Loucy (cell line): ENCODE results near the gene SIK2.

Experiments used
- EZH2phosphoT487 ChIP-seq: fragments of 200-600 bp; IDR thresholded peaks from 2 replicates; pipeline ENCODE4 v1.6.1; 2018; ENCODE audit warnings: antibody characterized with exemption, mild to moderate bottlenecking, moderate library complexity, borderline replicate concordance
- TF ChIP-seq, protein P1 (sequence below): fragments of 200-600 bp; sonication (generic); conservative IDR thresholded peaks from 2 replicates; pipeline ENCODE4 v1.5.1; 2014; ENCODE audit warnings: mild to moderate bottlenecking, antibody characterized with exemption, low read length

DNA sequence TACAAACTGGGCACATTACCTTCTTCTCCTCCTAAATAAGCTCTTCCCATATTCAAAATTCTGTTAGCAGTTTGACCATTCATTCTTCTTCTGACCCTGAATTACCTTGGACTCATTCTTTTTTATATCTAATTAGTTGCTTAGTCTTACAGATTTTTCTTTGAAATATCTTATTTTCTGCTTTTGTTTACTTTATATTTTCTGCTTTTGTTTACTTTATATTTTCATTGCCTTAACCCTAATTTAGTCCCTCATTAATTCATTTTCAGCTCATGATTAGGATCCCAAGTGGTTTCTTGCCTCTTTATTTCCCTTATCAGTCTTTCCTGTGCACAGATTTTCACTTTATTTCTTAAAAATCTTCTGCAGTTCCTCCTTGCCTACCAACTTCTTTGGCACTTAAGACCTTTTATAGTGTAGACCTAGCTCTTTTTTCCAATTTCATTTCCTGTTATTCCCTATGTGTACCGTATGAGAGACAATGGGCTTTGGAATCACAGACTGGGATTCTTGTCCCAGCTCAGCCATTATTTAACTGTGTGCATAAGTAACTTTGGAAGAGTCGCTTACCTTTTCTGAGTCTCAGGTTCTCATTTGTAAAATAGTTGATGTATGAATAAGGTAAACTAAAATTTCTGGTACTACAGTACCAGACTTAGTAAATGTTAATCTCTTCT lies 39.2 kb downstream of the SIK2 start:
- TF ChIP-seq, protein P1, sequence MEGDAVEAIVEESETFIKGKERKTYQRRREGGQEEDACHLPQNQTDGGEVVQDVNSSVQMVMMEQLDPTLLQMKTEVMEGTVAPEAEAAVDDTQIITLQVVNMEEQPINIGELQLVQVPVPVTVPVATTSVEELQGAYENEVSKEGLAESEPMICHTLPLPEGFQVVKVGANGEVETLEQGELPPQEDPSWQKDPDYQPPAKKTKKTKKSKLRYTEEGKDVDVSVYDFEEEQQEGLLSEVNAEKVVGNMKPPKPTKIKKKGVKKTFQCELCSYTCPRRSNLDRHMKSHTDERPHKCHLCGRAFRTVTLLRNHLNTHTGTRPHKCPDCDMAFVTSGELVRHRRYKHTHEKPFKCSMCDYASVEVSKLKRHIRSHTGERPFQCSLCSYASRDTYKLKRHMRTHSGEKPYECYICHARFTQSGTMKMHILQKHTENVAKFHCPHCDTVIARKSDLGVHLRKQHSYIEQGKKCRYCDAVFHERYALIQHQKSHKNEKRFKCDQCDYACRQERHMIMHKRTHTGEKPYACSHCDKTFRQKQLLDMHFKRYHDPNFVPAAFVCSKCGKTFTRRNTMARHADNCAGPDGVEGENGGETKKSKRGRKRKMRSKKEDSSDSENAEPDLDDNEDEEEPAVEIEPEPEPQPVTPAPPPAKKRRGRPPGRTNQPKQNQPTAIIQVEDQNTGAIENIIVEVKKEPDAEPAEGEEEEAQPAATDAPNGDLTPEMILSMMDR, result no peak
- TF ChIP-seq EZH2phosphoT487, result no peak
